ENCODE measurements around the gene ZRANB3. TPM values are rescaled to one million over a fixed set of nuclear protein-coding genes. Genes with fewer than 3 reads are reported as not detected.
"Not testable (repeated sequence)": the region's sequence is repeated elsewhere in the genome, so short reads cannot be mapped to it uniquely, and the experiment has no call there.

ZRANB3 gene
- total RNA-seq, 2 experiments from 2014 or later, result 11.6 to 27.0 TPM

DNA sequence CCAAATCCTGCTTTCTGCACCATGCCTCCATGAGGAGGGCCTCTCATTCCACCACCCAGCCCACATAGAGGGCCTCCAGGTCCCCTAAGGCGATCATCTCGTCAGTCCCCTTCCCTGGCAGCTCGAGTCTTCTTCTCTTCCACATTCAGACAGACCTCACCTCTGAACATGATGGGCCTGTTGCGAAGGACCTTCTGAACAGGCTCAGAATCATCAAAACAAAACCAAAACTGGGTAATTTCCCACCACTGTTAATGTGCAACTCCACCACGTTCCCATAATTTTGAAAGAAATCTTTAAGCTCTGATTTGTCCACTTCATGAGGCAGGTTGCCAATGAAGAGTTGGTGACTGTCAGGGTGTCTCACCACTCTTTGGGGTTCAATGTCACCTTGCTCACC, 20.4 kb downstream of the ZRANB3 start:
- intact Hi-C loops (cut with micrococcal nuclease; ENCODE audit: unreplicated experiment), result no loop called here
- Histone ChIP-seq H3K9me2 (ENCODE audit: insufficient read depth, low read length) (no peaks in the 10 kb centered on the region), H3K9me3 (ENCODE audit: low read length) (peaks cover 3% of the 10 kb centered on the region; the same call in 1 of the 2 replicates), H2AFZ (ENCODE audit: low read length) (no peak overlapping the region), H3K79me2 (ENCODE audit: insufficient read depth, low read depth, low read length) (no peaks in the 10 kb centered on the region), H3K4me2 (ENCODE audit: low read length) (no peak overlapping the region), H3K4me3 (ENCODE audit: low read depth, low read length, poor library complexity, severe bottlenecking) (no peak overlapping the region), H3K27ac (ENCODE audit: low read depth, low read length, poor library complexity, severe bottlenecking) (no peak overlapping the region), H3K36me3 (ENCODE audit: insufficient read depth, low read length) (peaks cover 7% of the 10 kb centered on the region; the same call in 1 of the 2 replicates), H3K4me1 (ENCODE audit: insufficient read depth, low read length, poor library complexity, severe bottlenecking) (no peaks in the 10 kb centered on the region), H4K20me1 (ENCODE audit: insufficient read depth, low read length) (no peaks in the 10 kb centered on the region)
- no peak for DNase-seq (ENCODE audit: low spot score)
- BruUV-seq (replicated peaks), result no TSS peak
- no peak for TF ChIP-seq EZH2phosphoT487 (IDR thresholded peaks at IDR 0.05; ENCODE audit: borderline replicate concordance, low read depth, low read length)
- TF ChIP-seq, protein P1, sequence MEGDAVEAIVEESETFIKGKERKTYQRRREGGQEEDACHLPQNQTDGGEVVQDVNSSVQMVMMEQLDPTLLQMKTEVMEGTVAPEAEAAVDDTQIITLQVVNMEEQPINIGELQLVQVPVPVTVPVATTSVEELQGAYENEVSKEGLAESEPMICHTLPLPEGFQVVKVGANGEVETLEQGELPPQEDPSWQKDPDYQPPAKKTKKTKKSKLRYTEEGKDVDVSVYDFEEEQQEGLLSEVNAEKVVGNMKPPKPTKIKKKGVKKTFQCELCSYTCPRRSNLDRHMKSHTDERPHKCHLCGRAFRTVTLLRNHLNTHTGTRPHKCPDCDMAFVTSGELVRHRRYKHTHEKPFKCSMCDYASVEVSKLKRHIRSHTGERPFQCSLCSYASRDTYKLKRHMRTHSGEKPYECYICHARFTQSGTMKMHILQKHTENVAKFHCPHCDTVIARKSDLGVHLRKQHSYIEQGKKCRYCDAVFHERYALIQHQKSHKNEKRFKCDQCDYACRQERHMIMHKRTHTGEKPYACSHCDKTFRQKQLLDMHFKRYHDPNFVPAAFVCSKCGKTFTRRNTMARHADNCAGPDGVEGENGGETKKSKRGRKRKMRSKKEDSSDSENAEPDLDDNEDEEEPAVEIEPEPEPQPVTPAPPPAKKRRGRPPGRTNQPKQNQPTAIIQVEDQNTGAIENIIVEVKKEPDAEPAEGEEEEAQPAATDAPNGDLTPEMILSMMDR (conservative IDR thresholded peaks at IDR 0.05; ENCODE audit: low read length), result no peak
- POLR2A ChIA-PET, result no interaction called here
- CTCF ChIA-PET (ENCODE audit: unreplicated experiment), result no interaction called here

DNA sequence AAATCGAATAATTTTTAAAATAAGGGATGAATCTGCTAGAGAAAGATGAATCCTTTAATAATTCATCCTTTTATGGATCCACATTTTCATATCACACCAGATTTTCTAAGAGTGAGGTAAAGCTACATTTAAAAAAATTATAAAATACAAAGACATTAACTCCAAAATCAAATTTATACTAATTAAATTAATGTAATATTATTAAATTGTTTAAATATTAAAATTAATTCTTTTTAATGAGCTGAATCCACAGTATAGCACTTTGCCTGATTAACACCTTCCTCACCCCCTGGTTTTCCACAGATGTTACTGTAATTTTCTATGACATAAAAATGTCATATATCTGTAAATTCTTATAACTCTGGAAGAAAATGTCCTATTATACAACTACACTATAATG, 26.2 kb downstream of the ZRANB3 start:
- ChIA-PET POLR2A (interaction anchor here (0.7 to 1.5 kb wide), 3 partner anchors 10 to 18 kb away, joined by 4 to 5 read pairs (median 5); no protein-coding TSS in a partner anchor), CTCF (ENCODE audit: unreplicated experiment) (no interaction called here)
- no peak for DNase-seq (ENCODE audit: low spot score)
- no peaks in the 10 kb centered on the region for H4K20me1 ChIP-seq (ENCODE audit: insufficient read depth, low read length)
- TF ChIP-seq, protein P1 (conservative IDR thresholded peaks at IDR 0.05; ENCODE audit: low read length), result no peak
- no peak overlapping the region for H3K27ac ChIP-seq (ENCODE audit: low read depth, low read length, poor library complexity, severe bottlenecking)
- intact Hi-C loops (cut with micrococcal nuclease; ENCODE audit: unreplicated experiment), result no loop called here
- peaks cover 6% of the 10 kb centered on the region; the same call in 1 of the 2 replicates for H3K9me3 ChIP-seq (ENCODE audit: low read length)
- no peak overlapping the region for H3K4me3 ChIP-seq (ENCODE audit: low read depth, low read length, poor library complexity, severe bottlenecking)
- no TSS peak for BruUV-seq (replicated peaks)
- H3K79me2 ChIP-seq (ENCODE audit: insufficient read depth, low read depth, low read length), result no peaks in the 10 kb centered on the region
- no peak overlapping the region for H3K4me2 ChIP-seq (ENCODE audit: low read length)
- H3K4me1 ChIP-seq (ENCODE audit: insufficient read depth, low read length, poor library complexity, severe bottlenecking), result no peaks in the 10 kb centered on the region
- no peak overlapping the region for H2AFZ ChIP-seq (ENCODE audit: low read length)
- peaks cover 36% of the 10 kb centered on the region for H3K36me3 ChIP-seq (ENCODE audit: insufficient read depth, low read length)
- H3K9me2 ChIP-seq (ENCODE audit: insufficient read depth, low read length), result no peaks in the 10 kb centered on the region

DNA sequence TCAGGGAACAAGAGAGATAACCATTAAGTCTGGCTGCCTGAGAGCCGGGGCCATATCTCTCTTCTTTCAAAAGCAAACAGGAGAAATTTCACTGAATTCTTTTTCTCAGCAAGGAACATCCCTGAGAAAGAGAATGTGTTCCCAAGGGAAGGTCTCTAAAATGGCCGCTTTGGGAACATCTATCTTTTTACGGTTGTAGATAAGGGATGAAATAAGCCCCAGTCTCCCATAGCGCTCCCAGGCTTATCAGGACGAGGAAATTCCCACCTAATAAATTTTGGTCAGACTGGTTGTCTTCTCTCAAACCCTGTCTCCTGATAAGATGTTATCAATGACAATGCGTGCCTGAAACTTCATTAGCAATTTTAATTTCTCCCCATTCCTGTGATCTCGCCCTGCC, 32.4 kb downstream of the ZRANB3 start:
- peaks cover 69% of the 10 kb centered on the region for H3K36me3 ChIP-seq (ENCODE audit: insufficient read depth, low read length)
- POLR2A ChIA-PET; H3K27ac ChIP-seq (ENCODE audit: low read depth, low read length, poor library complexity, severe bottlenecking); H3K79me2 ChIP-seq (ENCODE audit: insufficient read depth, low read depth, low read length); BruUV-seq (replicated peaks); H3K4me2 ChIP-seq (ENCODE audit: low read length); intact Hi-C loops (cut with micrococcal nuclease; ENCODE audit: unreplicated experiment); H4K20me1 ChIP-seq (ENCODE audit: insufficient read depth, low read length); CTCF ChIA-PET (ENCODE audit: unreplicated experiment); H3K4me1 ChIP-seq (ENCODE audit: insufficient read depth, low read length, poor library complexity, severe bottlenecking); H2AFZ ChIP-seq (ENCODE audit: low read length); H3K9me2 ChIP-seq (ENCODE audit: insufficient read depth, low read length); H3K4me3 ChIP-seq (ENCODE audit: low read depth, low read length, poor library complexity, severe bottlenecking): not testable (repeated sequence)
- peak; percentile 8 for DNase-seq (ENCODE audit: low spot score)
- H3K9me3 ChIP-seq (ENCODE audit: low read length), result peaks cover 18% of the 10 kb centered on the region; the same call in 1 of the 2 replicates

All from OCI-LY7 (cell line).